Endothelial cell of umbilical vein (primary cell): ENCODE data around the gene CLIC4. TPM values are rescaled to one million over a fixed set of nuclear protein-coding genes. Genes with fewer than 3 reads are reported as not detected.

Experiments used
- BruUV-seq: library from RNA; stranded (reverse); fragments of 400-500 nt; replicated peaks from 2 replicates; lab custom pipeline; 2021; lab: Mats Ljungman, UMichigan
- CTCF ChIA-PET: fragments of 300-600, 350-600 bp; sonication (Branson Sonifier 250); formaldehyde crosslinking; loops from one replicate; lab custom pipeline; 2021; ENCODE audit warnings: antibody characterized with exemption, inconsistent platforms; lab: Charles Lee
- POLR2A ChIA-PET: fragments of 300-600, 350-600 bp; sonication (Branson Sonifier 250); formaldehyde crosslinking; loops from one replicate; lab custom pipeline; 2021; ENCODE audit warnings: antibody characterized with exemption, inconsistent platforms; lab: Charles Lee
- DNase-seq: peaks from one replicate; pipeline ENCODE4 v3.0.0-alpha.2; 2011; ENCODE audit warnings: low read depth, low spot score
- FAIRE-seq: peaks from 2 replicates; lab custom pipeline; 2011; peaks lifted over from hg19 to GRCh38; lab: Jason Lieb, UNC
- H2AFZ ChIP-seq: 2 replicates; pipeline ENCODE4 v1.6.0; 2012; ENCODE audit warnings: low read depth, low read length, control low read depth, inconsistent platforms
- H3K27ac ChIP-seq: 2 replicates; pipeline ENCODE4 v1.5.1; 2011; ENCODE audit warnings: low read depth, mild to moderate bottlenecking, control low read depth, low read length, moderate library complexity; ENCODE audit not compliant: insufficient read depth
- H3K27me3 ChIP-seq, 2 experiments: 2 replicates each; pipeline versions ENCODE4 v1.6.0 to v1.6.1; 2011; ENCODE audit warnings: low read length in 2 of 2, mixed read lengths in 1 of 2; ENCODE audit not compliant: control insufficient read depth in 2 of 2, insufficient read depth in 2 of 2
- H3K36me3 ChIP-seq, 2 experiments: 2 replicates in 1 of 2; 3 replicates in 1 of 2; pipeline ENCODE4 v1.5.1; 2011; ENCODE audit warnings: low read length in 2 of 2, mild to moderate bottlenecking in 1 of 2, moderate library complexity in 1 of 2; ENCODE audit not compliant: control insufficient read depth in 2 of 2, insufficient read depth in 2 of 2; ENCODE audit errors: extremely low read depth in 1 of 2
- H3K4me1 ChIP-seq: 3 replicates; pipeline ENCODE4 v1.5.1; 2011; ENCODE audit warnings: mild to moderate bottlenecking, low read length; ENCODE audit not compliant: control insufficient read depth, insufficient read depth; ENCODE audit errors: extremely low read depth
- H3K4me2 ChIP-seq: 2 replicates; pipeline ENCODE4 v1.6.1; 2011; ENCODE audit warnings: low read length, control low read depth, mixed read lengths; ENCODE audit not compliant: insufficient read depth
- H3K4me3 ChIP-seq, 3 experiments: fragments of 200-600 bp in 1 of 3; sonication (generic), shearing (Covaris generic) in 1 of 3; replicated peaks in 1 of 3; 2 replicates each; pipeline ENCODE4 v1.5.1; 2011 to 2016; ENCODE audit warnings: control low read depth in 3 of 3, low read length in 3 of 3, mild to moderate bottlenecking in 2 of 3, inconsistent platforms in 1 of 3, low read depth in 1 of 3, moderate library complexity in 1 of 3; ENCODE audit not compliant: insufficient read depth in 1 of 3
- H3K79me2 ChIP-seq: 2 replicates; pipeline ENCODE4 v1.6.0; 2012; ENCODE audit warnings: low read length, inconsistent platforms; ENCODE audit not compliant: control insufficient read depth, insufficient read depth
- H3K9ac ChIP-seq: replicated peaks from 2 replicates; pipeline ENCODE3; 2011; ENCODE audit warnings: low read length, control low read depth; ENCODE audit not compliant: insufficient read depth; ENCODE audit errors: extremely low read depth
- H3K9me1 ChIP-seq: replicated peaks from 3 replicates; pipeline ENCODE4 v1.6.0; 2011; ENCODE audit warnings: mild to moderate bottlenecking, low read length; ENCODE audit not compliant: control insufficient read depth, insufficient read depth; ENCODE audit errors: extremely low read depth
- H3K9me3 ChIP-seq: replicated peaks from 2 replicates; pipeline ENCODE4 v1.5.1; 2012; ENCODE audit warnings: low read length, inconsistent platforms; ENCODE audit not compliant: control insufficient read depth, insufficient read depth
- H4K20me1 ChIP-seq: replicated peaks from 2 replicates; pipeline ENCODE3; 2011; ENCODE audit warnings: mild to moderate bottlenecking, low read length; ENCODE audit not compliant: control insufficient read depth, insufficient read depth; ENCODE audit errors: extremely low read depth
- CTCF ChIP-seq, 2 donors: IDR thresholded peaks; 1 replicate in 1 of 2; 2 replicates in 1 of 2; pipeline ENCODE4 v1.5.1; 2011; ENCODE audit warnings: low read length in 2 of 2, mild to moderate bottlenecking in 2 of 2, moderate library complexity in 2 of 2, control low read depth in 1 of 2, inconsistent platforms in 1 of 2, low read depth in 1 of 2; ENCODE audit not compliant: insufficient read depth in 1 of 2; ENCODE audit errors: extremely low read depth in 1 of 2
- EZH2 ChIP-seq: IDR thresholded peaks from 2 replicates; pipeline ENCODE4 v1.6.1; 2012; ENCODE audit warnings: borderline replicate concordance, low read depth, mild to moderate bottlenecking, moderate library complexity, low read length, inconsistent platforms; ENCODE audit not compliant: severe bottlenecking
- FOS ChIP-seq: IDR thresholded peaks from 2 replicates; pipeline ENCODE4 v1.6.1; 2011; ENCODE audit warnings: mild to moderate bottlenecking, low read length, moderate library complexity, borderline replicate concordance; ENCODE audit not compliant: insufficient read depth
- GATA2 ChIP-seq: IDR thresholded peaks from 2 replicates; pipeline ENCODE4 v1.7.0; 2011; ENCODE audit warnings: low read depth, mild to moderate bottlenecking, moderate library complexity, mixed read lengths, low read length; ENCODE audit not compliant: insufficient read length, insufficient read depth
- JUN ChIP-seq: IDR thresholded peaks from 2 replicates; pipeline ENCODE4 v1.6.1; 2011; ENCODE audit warnings: borderline replicate concordance, low read depth; ENCODE audit not compliant: insufficient read length, insufficient read depth
- MAX ChIP-seq: IDR thresholded peaks from 2 replicates; pipeline ENCODE4 v1.6.1; 2011; ENCODE audit not compliant: insufficient read depth, insufficient read length
- MYC ChIP-seq: IDR thresholded peaks from one replicate; pipeline ENCODE4 v1.6.1; 2011; ENCODE audit warnings: mild to moderate bottlenecking, low read depth, low read length
- POLR2A ChIP-seq: IDR thresholded peaks from 2 replicates; pipeline ENCODE4 v1.6.1; 2012; ENCODE audit warnings: low read depth, mild to moderate bottlenecking, control low read depth, low read length
- POLR2AphosphoS5 ChIP-seq: IDR thresholded peaks from 2 replicates; pipeline ENCODE4 v1.6.1; 2012; ENCODE audit warnings: low read depth, mild to moderate bottlenecking, control low read depth, low read length, moderate library complexity; ENCODE audit not compliant: insufficient read depth
- dilution Hi-C: fragments of 300-500 bp; cut with MboI; formaldehyde crosslinking; loops from one replicate; pipeline ENCODE4 v1.15.0; 2019; ENCODE audit warnings: low sequenced_read_pairs; ENCODE audit not compliant: extremely low pct_ligation_motif_present
- intact Hi-C: fragments of 100-400 bp; cut with micrococcal nuclease; formaldehyde crosslinking; loops from one replicate; pipeline ENCODE4 v1.10.0; 2022
- polyA plus RNA-seq, 4 experiments: library from polyadenylated mRNA; depleted of rRNA in 3 of 4; stranded (reverse) in 3 of 4; unstranded in 1 of 4; fragments of >200 nt; gene quantifications; 2 replicates each; pipeline versions ENCODE4 v1.2.1 to v1.2.3, GENCODE V29; 2011 to 2012; ENCODE audit warnings: missing spikeins in 1 of 4
- total RNA-seq: library from RNA; stranded (reverse); gene quantifications from 2 replicates; pipeline ENCODE4 v1.2.3, GENCODE V29; 2021

The CLIC4 gene
- total and polyA plus RNA-seq, 2 donors (not counting 3 experiments of a cell fraction or from before 2014, with no cell fraction given): 97.5 to 330 TPM

GRCh38 chr1:24827379-24828135 lies 82.3 kb downstream of the CLIC4 start:
- ChIA-PET POLR2A (interaction anchor here (0.6 to 1.2 kb wide), 2 partner anchors 24 to 83 kb away, joined by 3 to 7 read pairs; partner anchors contain the start of gene CLIC4), CTCF (interaction anchor here (0.6 to 10.3 kb wide), 10 partner anchors 10 to 144 kb away, joined by 3 to 283 read pairs (median 6); partner anchors contain the start of gene CLIC4)
- Histone ChIP-seq H3K4me3 (no peak overlapping the region), H3K27ac (no peak overlapping the region), H3K9me1 (no peaks in the 10 kb centered on the region), H4K20me1 (peaks cover 9% of the 10 kb centered on the region), H3K9me3 (no peaks in the 10 kb centered on the region), H3K36me3 (peaks cover 0 to 6% of the 10 kb centered on the region in 2 experiments), H3K79me2 (peaks cover 92% of the 10 kb centered on the region), H3K9ac (no peak overlapping the region), H3K4me2 (no peak overlapping the region), H2AFZ (no peak overlapping the region), H3K4me1 (peaks cover 35% of the 10 kb centered on the region), H3K27me3 (no peaks in the 10 kb centered on the region)
- FAIRE-seq (no peak), DNase-seq (no peak)
- no peak for TF ChIP-seq POLR2A
- no peak for TF ChIP-seq FOS
- no peak for TF ChIP-seq POLR2AphosphoS5
- no peak for TF ChIP-seq EZH2
- TF ChIP-seq MYC: no peak
- TF ChIP-seq CTCF (IDR thresholded peaks at IDR 0.05; ENCODE audit: extremely low read depth in 1 of 2, insufficient read depth in 1 of 2, low read depth in 1 of 2, low read length in 2 of 2): no peak
- no peak for TF ChIP-seq GATA2
- TF ChIP-seq JUN: no peak
- no peak for TF ChIP-seq MAX
- dilution Hi-C loops: no loop called here
- BruUV-seq: TSS peak; percentile 5
- intact Hi-C loops: no loop called here
